ENCODE results near the gene SERPINA5.

Gene SERPINA5

GRCh38 chr14:94547151-94547680 lies 34.0 kb upstream of the SERPINA5 start:
- TF ChIP-seq ELK4 (IDR thresholded peaks at IDR 0.05; ENCODE audit: borderline replicate concordance, low read depth, low read length) (no peak), ZNF366 (tag by site-specific recombination; conservative IDR thresholded peaks at IDR 0.05) (no peak), ZNF558 (tag by site-specific recombination; IDR thresholded peaks at IDR 0.05) (no peak), ZNF600 (tag by site-specific recombination; IDR thresholded peaks at IDR 0.05) (no peak), KLF7 (tag by site-specific recombination; IDR thresholded peaks at IDR 0.05; ENCODE audit: borderline replicate concordance) (no peak), ZSCAN4 (tag by site-specific recombination; IDR thresholded peaks at IDR 0.05) (no peak), SALL2 (tag by site-specific recombination; IDR thresholded peaks at IDR 0.05; ENCODE audit: borderline replicate concordance) (no peak)
- CTCF ChIA-PET = interaction anchor here (0.7 to 0.8 kb wide), 3 partner anchors 9 to 113 kb away, joined by 3 read pairs; no protein-coding TSS in a partner anchor
- Histone ChIP-seq H3K4me3 (ENCODE audit: low read depth, low read length) (no peak overlapping the region), H3K36me3 (ENCODE audit: control insufficient read depth in 2 of 2, insufficient read depth in 1 of 2, low read length in 2 of 2) (no peaks in the 10 kb centered on the region), H3K27ac (ENCODE audit: extremely low read depth, low read depth, low read length) (no peak overlapping the region), H3K4me1 (ENCODE audit: control insufficient read depth, insufficient read depth, low read length) (no peaks in the 10 kb centered on the region), H3K9me3 (ENCODE audit: control insufficient read depth, insufficient read depth, low read depth, low read length) (no peaks in the 10 kb centered on the region)
- POLR2A ChIA-PET = no interaction called here

- H3K9me3 ChIP-seq (ENCODE audit: control insufficient read depth, insufficient read depth, low read depth, low read length) = no peaks in the 10 kb centered on the region
- ChIA-PET CTCF (interaction anchor here (0.7 to 2.1 kb wide), 5 partner anchors 15 to 114 kb away, joined by 3 to 30 read pairs (median 3); no protein-coding TSS in a partner anchor), POLR2A (no interaction called here)
- no peak overlapping the region for H3K27ac ChIP-seq (ENCODE audit: extremely low read depth, low read depth, low read length)
- no peaks in the 10 kb centered on the region for H3K4me1 ChIP-seq (ENCODE audit: control insufficient read depth, insufficient read depth, low read length)
- H3K36me3 ChIP-seq (ENCODE audit: control insufficient read depth in 2 of 2, insufficient read depth in 1 of 2, low read length in 2 of 2) = no peaks in the 10 kb centered on the region
- no peak overlapping the region for H3K4me3 ChIP-seq (ENCODE audit: low read depth, low read length)
- TF ChIP-seq ZNF626 (tag by site-specific recombination; IDR thresholded peaks at IDR 0.05) (no peak), REPIN1 (tag by site-specific recombination; IDR thresholded peaks at IDR 0.05; ENCODE audit: low read depth) (no peak), GLI4 (tag by site-specific recombination; IDR thresholded peaks at IDR 0.05) (no peak), GLIS1 (tag by site-specific recombination; IDR thresholded peaks at IDR 0.05) (no peak), ZFHX2 (tag by site-specific recombination; conservative IDR thresholded peaks at IDR 0.05) (no peak), ZNF704 (tag by site-specific recombination; IDR thresholded peaks at IDR 0.05) (no peak), ZNF513 (tag by site-specific recombination; IDR thresholded peaks at IDR 0.05) (no peak), ZNF555 (tag by site-specific recombination; conservative IDR thresholded peaks at IDR 0.05) (no peak), ZBTB20 (tag by site-specific recombination; IDR thresholded peaks at IDR 0.05) (no peak), ZNF791 (tag by site-specific recombination; IDR thresholded peaks at IDR 0.05) (no peak), ZNF404 (tag by site-specific recombination; IDR thresholded peaks at IDR 0.05) (no peak), ZNF138 (tag by site-specific recombination; IDR thresholded peaks at IDR 0.05; ENCODE audit: borderline replicate concordance) (no peak), KLF10 (tag by site-specific recombination; IDR thresholded peaks at IDR 0.05) (no peak), ZNF449 (tag by site-specific recombination; IDR thresholded peaks at IDR 0.05) (no peak)
Measured at GRCh38 chr14:94547726-94548125, 33.5 kb upstream of the SERPINA5 start.

Data from HEK293 (cell line).